SK-N-SH (cell line): ENCODE measurements around the gene EFCAB8. TPM values are rescaled to one million over a fixed set of nuclear protein-coding genes. Genes with fewer than 3 reads are reported as not detected.

ENCODE experiments used
- CTCF ChIA-PET: fragments of 300-600, 350-600 bp; formaldehyde crosslinking; extraction: SDS; loops from one replicate; lab custom pipeline; 2021; lab: Yijun Ruan, JAX
- POLR2A ChIA-PET: fragments of 350-600 bp; sonication (Branson Sonifier 250); formaldehyde crosslinking; extraction: SDS; loops from one replicate; lab custom pipeline; 2020; ENCODE audit warnings: antibody characterized with exemption, inconsistent platforms; lab: Yijun Ruan, JAX
- DNase-seq: peaks from one replicate; pipeline ENCODE4 v3.0.0; 2012
- H2AFZ ChIP-seq: fragments of 200-600 bp; sonication (generic); 2 replicates; pipeline ENCODE4 v1.8.1; 2016; ENCODE audit warnings: antibody characterized with exemption, mild to moderate bottlenecking, low read depth
- H3F3A ChIP-seq: fragments of 200-600 bp; sonication (generic); replicated peaks from 2 replicates; pipeline ENCODE3; 2016; ENCODE audit warnings: antibody characterized with exemption, mild to moderate bottlenecking; ENCODE audit not compliant: insufficient read depth
- H3K27ac ChIP-seq, 2 experiments: fragments of 200-500 bp in 1 of 2; fragments of 200-600 bp in 1 of 2; sonication (Bioruptor generic) in 1 of 2; sonication (generic), shearing (Covaris generic) in 1 of 2; 2 replicates each; pipeline versions ENCODE4 v1.5.1 to v1.6.1; 2014 to 2016; ENCODE audit warnings: low read depth in 2 of 2, inconsistent platforms in 1 of 2, low read length in 1 of 2, mild to moderate bottlenecking in 1 of 2, mixed read lengths in 1 of 2
- H3K27me3 ChIP-seq: fragments of 200-600 bp; sonication (generic), shearing (Covaris generic); 2 replicates; pipeline ENCODE4 v1.6.1; 2016; ENCODE audit warnings: mixed run types; ENCODE audit not compliant: insufficient read depth
- H3K36me3 ChIP-seq, 2 experiments: fragments of 200-500 bp in 1 of 2; fragments of 200-600 bp in 1 of 2; sonication (Bioruptor generic) in 1 of 2; sonication (generic) in 1 of 2; replicated peaks in 1 of 2; 2 replicates each; pipeline versions ENCODE3 to v1.5.1; 2014 to 2016; ENCODE audit warnings: low read length in 1 of 2, mild to moderate bottlenecking in 1 of 2; ENCODE audit not compliant: insufficient read depth in 2 of 2, control insufficient read depth in 1 of 2
- H3K4me1 ChIP-seq, 2 experiments: fragments of 200-500 bp in 1 of 2; fragments of 200-600 bp in 1 of 2; sonication (Bioruptor generic) in 1 of 2; sonication (generic), shearing (Covaris generic) in 1 of 2; 2 replicates each; pipeline versions ENCODE4 v1.5.1 to v1.6.1; 2014 to 2016; ENCODE audit warnings: low read depth in 1 of 2, low read length in 1 of 2, mixed run types in 1 of 2; ENCODE audit not compliant: insufficient read depth in 2 of 2, control insufficient read depth in 1 of 2
- H3K4me2 ChIP-seq: fragments of 200-600 bp; sonication (generic), shearing (Covaris generic); 2 replicates; pipeline ENCODE4 v1.6.1; 2017; ENCODE audit warnings: mixed run types
- H3K4me3 ChIP-seq, 2 experiments: fragments of 200-500 bp in 1 of 2; fragments of 200-600 bp in 1 of 2; sonication (Bioruptor generic) in 1 of 2; sonication (generic), shearing (Covaris generic) in 1 of 2; 2 replicates each; pipeline versions ENCODE4 v1.5.1 to v1.8.1; 2014 to 2016; ENCODE audit warnings: low read depth in 2 of 2, inconsistent platforms in 1 of 2, low read length in 1 of 2, mild to moderate bottlenecking in 1 of 2, mixed read lengths in 1 of 2, moderate library complexity in 1 of 2
- H3K79me2 ChIP-seq: fragments of 200-600 bp; sonication (generic); 2 replicates; pipeline ENCODE4 v1.8.1; 2017; ENCODE audit warnings: mild to moderate bottlenecking; ENCODE audit not compliant: insufficient read depth
- H3K9ac ChIP-seq: fragments of 200-600 bp; sonication (generic); 2 replicates; pipeline ENCODE4 v1.6.1; 2017; ENCODE audit warnings: mixed run types
- H3K9me2 ChIP-seq: fragments of 200-600 bp; sonication (generic); 2 replicates; pipeline ENCODE4 v1.6.1; 2017; ENCODE audit warnings: mixed run types
- H3K9me3 ChIP-seq: fragments of 200-600 bp; sonication (generic); 2 replicates; pipeline ENCODE4 v1.6.1; 2017; ENCODE audit warnings: mixed run types, mild to moderate bottlenecking, moderate library complexity
- H4K20me1 ChIP-seq: fragments of 200-600 bp; sonication (generic); 2 replicates; pipeline ENCODE4 v1.6.1; 2017; ENCODE audit warnings: mild to moderate bottlenecking, mixed run types; ENCODE audit not compliant: insufficient read depth
- EZH2phosphoT487 ChIP-seq: fragments of 200-600 bp; sonication (generic); IDR thresholded peaks from 2 replicates; pipeline ENCODE4 v1.6.1; 2017; ENCODE audit warnings: low read depth, mixed run types, mild to moderate bottlenecking, antibody characterized with exemption, moderate library complexity, borderline replicate concordance
- FOSL2 ChIP-seq: IDR thresholded peaks from 2 replicates; pipeline ENCODE4 v1.4.0; 2012; ENCODE audit warnings: low read depth, mild to moderate bottlenecking, moderate library complexity, borderline replicate concordance
- FOXJ3 ChIP-seq: sonication (generic); formaldehyde crosslinking; IDR thresholded peaks from 2 replicates; pipeline ENCODE4 v1.5.1; 2020; ENCODE audit warnings: mild to moderate bottlenecking, missing genetic modification reagents
- FOXM1 ChIP-seq: IDR thresholded peaks from 2 replicates; pipeline ENCODE4 v1.4.0; 2012; ENCODE audit warnings: low read depth, mild to moderate bottlenecking
- GABPA ChIP-seq: IDR thresholded peaks from 2 replicates; pipeline ENCODE4 v1.4.0; 2012; ENCODE audit warnings: low read depth, mild to moderate bottlenecking
- GATA2 ChIP-seq: sonication (generic); formaldehyde crosslinking; IDR thresholded peaks from 2 replicates; pipeline ENCODE4 v1.5.0; 2020; ENCODE audit warnings: mild to moderate bottlenecking, missing genetic modification reagents
- JUND ChIP-seq: IDR thresholded peaks from 2 replicates; pipeline ENCODE4 v1.4.0; 2012
- NFIC ChIP-seq: IDR thresholded peaks from 2 replicates; pipeline ENCODE4 v1.4.0; 2012; ENCODE audit warnings: borderline replicate concordance
- RAD21 ChIP-seq: IDR thresholded peaks from 2 replicates; pipeline ENCODE4 v1.6.1; 2012; ENCODE audit warnings: mild to moderate bottlenecking, low read length
- RFX5 ChIP-seq: IDR thresholded peaks from 2 replicates; pipeline ENCODE4 v1.6.1; 2012; ENCODE audit warnings: mild to moderate bottlenecking, improper control_type of control experiment, low read length
- TCF12 ChIP-seq: IDR thresholded peaks from 2 replicates; pipeline ENCODE4 v1.4.0; 2012
- USF1 ChIP-seq: IDR thresholded peaks from 2 replicates; pipeline ENCODE4 v1.4.0; 2012; ENCODE audit warnings: low read depth, borderline replicate concordance
- USF2 ChIP-seq: fragments of 150-350 bp; IDR thresholded peaks from 2 replicates; pipeline ENCODE4 v1.6.1; 2017; ENCODE audit warnings: antibody characterized with exemption, low read length, low read depth, borderline replicate concordance
- WGBS: methylation state at CpG from one replicate; pipeline ENCODE4 v1.1.6; 2017; ENCODE audit warnings: low lambda C conversion rate; 5-methylcytosine and 5-hydroxymethylcytosine counted together
- polyA plus RNA-seq, 3 experiments: library from polyadenylated mRNA; depleted of rRNA; stranded (reverse); fragments of >200 nt; gene quantifications; 2 replicates each; pipeline ENCODE4 v1.2.3, GENCODE V29; 2012

The EFCAB8 gene
- polyA plus RNA-seq, 1 of the 3 experiments (the other 2 are of a cell fraction), result not detected

- Histone ChIP-seq H3K27me3 (no peaks in the 10 kb centered on the region), H3K36me3 (peaks cover 59 to 62% of the 10 kb centered on the region in 2 experiments), H4K20me1 (peaks cover 38% of the 10 kb centered on the region), H2AFZ (no peak overlapping the region), H3K79me2 (peaks cover 48% of the 10 kb centered on the region), H3K4me3 (no peak overlapping the region), H3K4me2 (no peak overlapping the region), H3K9me2 (no peaks in the 10 kb centered on the region), H3K4me1 (no peaks in the 10 kb centered on the region), H3K9ac (no peak overlapping the region), H3K27ac (no peak overlapping the region), H3K9me3 (no peaks in the 10 kb centered on the region), H3F3A (no peaks in the 10 kb centered on the region)
- DNase-seq, result no peak
- TF ChIP-seq RAD21, result no peak
- TF ChIP-seq USF2, result no peak
- TF ChIP-seq GATA2 (CRISPR knock-in tag), result no peak
- TF ChIP-seq GABPA, result no peak
- TF ChIP-seq RFX5, result no peak
- no peak for TF ChIP-seq FOSL2
- no peak for TF ChIP-seq USF1
- TF ChIP-seq JUND, result no peak
- no peak for TF ChIP-seq NFIC
- no peak for TF ChIP-seq FOXJ3 (CRISPR knock-in tag)
- ChIA-PET POLR2A (no interaction called here), CTCF (interaction anchor here (1.1 to 1.2 kb wide), 2 partner anchors 10 to 56 kb away, joined by 3 to 4 read pairs; no protein-coding TSS in a partner anchor)
- WGBS, result 93% methylated on average over 2 of the region's 2 CpGs
Measured at GRCh38 chr20:32845786-32846185, 12.9 kb upstream of the EFCAB8 start.

- Histone ChIP-seq H3K9me2 (no peaks in the 10 kb centered on the region), H3K9me3 (no peaks in the 10 kb centered on the region), H3K36me3 (peaks cover 58 to 66% of the 10 kb centered on the region in 2 experiments), H3K4me3 (no peak overlapping the region), H2AFZ (no peak overlapping the region), H4K20me1 (peaks cover 38% of the 10 kb centered on the region), H3K4me2 (no peak overlapping the region), H3F3A (no peaks in the 10 kb centered on the region), H3K4me1 (no peaks in the 10 kb centered on the region), H3K27me3 (no peaks in the 10 kb centered on the region), H3K79me2 (peaks cover 43% of the 10 kb centered on the region), H3K9ac (no peak overlapping the region), H3K27ac (no peak overlapping the region)
- no peak for TF ChIP-seq USF1
- TF ChIP-seq TCF12, result no peak
- no peak for TF ChIP-seq EZH2phosphoT487
- no peak for TF ChIP-seq FOXM1
- TF ChIP-seq GABPA, result no peak
- WGBS, result 100% methylated on average over 5 of the region's 5 CpGs
- CTCF ChIA-PET, result interaction anchor here (1.1 to 1.2 kb wide), 2 partner anchors 11 to 57 kb away, joined by 3 to 4 read pairs; no protein-coding TSS in a partner anchor
- POLR2A ChIA-PET, result no interaction called here
- no peak for DNase-seq
Measured at GRCh38 chr20:32846852-32847251, 11.9 kb upstream of the EFCAB8 start.
